MM.1S (cell line): ENCODE data around the gene SF3A2.

Experiments used
- DNase-seq: peaks from one replicate; pipeline ENCODE4 v3.0.0-alpha.2; 2015
- H2AFZ ChIP-seq: fragments of 300-600 bp; sonication (generic); 2 replicates; pipeline ENCODE4 v1.6.0; 2016; ENCODE audit warnings: antibody characterized with exemption, low read length
- H3F3A ChIP-seq: fragments of 300-600 bp; sonication (generic); 2 replicates; pipeline ENCODE4 v1.6.1; 2016; ENCODE audit warnings: mild to moderate bottlenecking, antibody characterized with exemption, low read length, moderate library complexity, mixed read lengths; ENCODE audit not compliant: insufficient read depth
- H3K27ac ChIP-seq: fragments of 300-600 bp; sonication (generic); 2 replicates; pipeline ENCODE4 v1.5.1; 2016; ENCODE audit warnings: mild to moderate bottlenecking, low read length
- H3K27me3 ChIP-seq: fragments of 300-600 bp; sonication (generic); replicated peaks from 2 replicates; pipeline ENCODE4 v1.6.0; 2016; ENCODE audit warnings: low read length; ENCODE audit not compliant: insufficient read depth
- H3K36me3 ChIP-seq: fragments of 300-600 bp; sonication (generic); replicated peaks from 2 replicates; pipeline ENCODE4 v1.6.1; 2016; ENCODE audit warnings: mild to moderate bottlenecking, low read length, mixed read lengths; ENCODE audit not compliant: insufficient read depth
- H3K4me1 ChIP-seq: fragments of 300-600 bp; sonication (generic); 2 replicates; pipeline ENCODE4 v1.6.1; 2016; ENCODE audit warnings: low read length, mixed read lengths
- H3K4me2 ChIP-seq: fragments of 300-600 bp; sonication (generic); 2 replicates; pipeline ENCODE4 v1.6.0; 2016; ENCODE audit warnings: low read depth, low read length
- H3K4me3 ChIP-seq: fragments of 300-600 bp; sonication (generic); 2 replicates; pipeline ENCODE4 v1.5.1; 2016; ENCODE audit warnings: low read length, mixed read lengths
- H3K79me2 ChIP-seq: fragments of 300-600 bp; sonication (generic); 2 replicates; pipeline ENCODE4 v1.6.1; 2016; ENCODE audit warnings: mixed run types, low read length, mixed read lengths
- H3K9ac ChIP-seq: fragments of 300-600 bp; sonication (generic); 2 replicates; pipeline ENCODE4 v1.6.1; 2016; ENCODE audit warnings: low read length, mixed read lengths
- H3K9me2 ChIP-seq: fragments of 300-600 bp; sonication (generic); replicated peaks from 2 replicates; pipeline ENCODE4 v1.6.1; 2016; ENCODE audit warnings: mild to moderate bottlenecking, low read length, mixed read lengths; ENCODE audit not compliant: insufficient read depth
- H3K9me3 ChIP-seq: fragments of 300-600 bp; sonication (generic); replicated peaks from 2 replicates; pipeline ENCODE4 v1.6.1; 2016; ENCODE audit warnings: mild to moderate bottlenecking, low read length, mixed read lengths; ENCODE audit not compliant: insufficient read depth
- H4K20me1 ChIP-seq: fragments of 300-600 bp; sonication (generic); 2 replicates; pipeline ENCODE4 v1.6.1; 2016; ENCODE audit warnings: mild to moderate bottlenecking, low read length, moderate library complexity, mixed read lengths; ENCODE audit not compliant: insufficient read depth
- CTCF ChIP-seq: fragments of 300-600 bp; sonication (generic); IDR thresholded peaks from 2 replicates; pipeline ENCODE4 v1.5.1; 2016; ENCODE audit warnings: antibody characterized with exemption, low read length, mixed read lengths
- EZH2 ChIP-seq: fragments of 300-600 bp; sonication (generic); optimal IDR thresholded peaks from 2 replicates; pipeline ENCODE3; 2017; ENCODE audit warnings: low read depth, mild to moderate bottlenecking, antibody characterized with exemption, low read length, mixed read lengths
- EZH2phosphoT487 ChIP-seq: fragments of 300-600 bp; sonication (generic); IDR thresholded peaks from 2 replicates; pipeline ENCODE4 v1.6.1; 2018; ENCODE audit warnings: antibody characterized with exemption, low read length

SF3A2 gene

DNA sequence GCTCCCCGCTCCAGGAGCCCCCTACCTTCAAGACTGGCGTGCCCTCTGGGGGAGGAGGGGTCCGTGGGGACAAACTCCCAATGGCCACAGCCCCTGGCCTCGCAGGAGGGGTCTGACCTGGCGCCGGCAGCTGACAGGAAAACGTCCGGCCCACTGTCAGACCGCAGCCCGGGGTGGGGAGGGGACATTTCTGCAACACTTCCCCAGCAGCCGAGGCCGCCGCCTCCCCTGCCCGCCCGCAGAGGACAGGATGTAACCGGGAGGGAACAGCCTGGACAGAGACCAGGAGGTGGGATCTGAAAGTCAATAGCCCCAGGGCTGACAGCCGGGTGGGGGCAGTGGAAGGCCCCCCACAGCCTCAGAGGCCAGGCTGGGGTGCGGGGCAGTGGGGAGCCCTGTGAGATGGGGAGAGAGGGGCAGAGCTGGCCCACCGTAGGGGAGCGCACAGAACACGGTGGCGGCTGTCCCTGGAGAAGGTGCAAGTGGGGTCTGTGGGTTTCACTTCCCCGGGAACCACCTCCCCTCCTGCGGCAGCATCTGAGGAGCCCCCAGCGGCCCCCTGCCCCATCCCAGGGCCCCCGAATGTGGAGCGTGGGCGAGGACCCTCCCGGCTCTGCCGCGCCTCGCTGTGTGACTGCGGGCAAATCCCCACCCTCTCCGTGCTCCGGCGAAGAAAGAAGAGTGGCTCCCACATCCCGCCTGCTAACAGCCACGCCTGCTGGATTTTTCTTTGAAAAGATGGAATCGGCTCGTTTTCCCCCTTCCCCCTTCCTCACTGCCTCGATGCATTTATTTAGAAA lies 45.6 kb downstream of the SF3A2 start, which contains the start of gene PEAK3:
Gene PEAK3 (minus strand): TSS at position 114 of the 800 bp plus-strand sequence. CDS start 1,244 bp downstream, outside the sequence.
- DNase-seq, result no peak
- no peak for TF ChIP-seq EZH2
- Histone ChIP-seq H3K27me3 (0 out of 2 replicates have a peak, but pooled peaks cover 4% of the 10 kb centered on the region), H3K4me1 (no peaks in the 10 kb centered on the region), H3K9me3 (no peaks in the 10 kb centered on the region), H2AFZ (no peak within 1 kb of the TSS), H3K4me3 (no peak within 1 kb of the TSS), H3K36me3 (no peaks in the 10 kb centered on the region), H4K20me1 (no peaks in the 10 kb centered on the region), H3K9ac (no peak within 1 kb of the TSS), H3K27ac (no peak within 1 kb of the TSS), H3F3A (no peaks in the 10 kb centered on the region), H3K9me2 (no peaks in the 10 kb centered on the region), H3K4me2 (no peak within 1 kb of the TSS), H3K79me2 (no peaks in the 10 kb centered on the region)

DNA sequence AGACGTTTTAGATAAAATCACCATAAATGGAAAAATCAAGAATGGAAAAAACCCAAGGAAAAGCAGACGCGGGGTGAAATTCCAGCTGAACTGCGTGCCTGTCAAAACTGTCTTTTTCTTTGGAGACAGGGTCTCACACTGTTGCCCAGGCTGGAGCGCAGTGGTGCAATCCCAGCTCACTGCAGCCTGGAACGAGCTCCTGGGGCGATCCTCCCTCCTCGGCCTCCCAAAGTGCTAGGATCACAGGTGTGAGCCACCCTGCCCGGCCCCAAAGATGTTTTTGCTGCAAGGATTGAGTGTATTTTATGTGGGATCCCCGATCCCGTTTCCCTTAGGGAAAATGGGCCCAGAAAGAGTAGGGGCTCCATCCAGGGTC lies 46.2 kb downstream of the SF3A2 start:
- no peak overlapping the region for H3K4me2 ChIP-seq
- no peaks in the 10 kb centered on the region for H4K20me1 ChIP-seq
- H3K4me3 ChIP-seq, result no peak overlapping the region
- no peaks in the 10 kb centered on the region for H3K4me1 ChIP-seq
- DNase-seq, result no peak
- no peaks in the 10 kb centered on the region for H3K36me3 ChIP-seq
- H3K9ac ChIP-seq, result no peak overlapping the region
- TF ChIP-seq CTCF, result no peak
- no peak for TF ChIP-seq EZH2
- no peaks in the 10 kb centered on the region for H3F3A ChIP-seq
- H3K9me3 ChIP-seq, result no peaks in the 10 kb centered on the region
- H3K79me2 ChIP-seq, result no peaks in the 10 kb centered on the region
- H3K9me2 ChIP-seq, result no peaks in the 10 kb centered on the region
- no peak overlapping the region for H2AFZ ChIP-seq
- 0 out of 2 replicates have a peak, but pooled peaks cover 4% of the 10 kb centered on the region for H3K27me3 ChIP-seq
- H3K27ac ChIP-seq, result no peak overlapping the region

GRCh38 chr19:2283835-2284507 lies 47.3 kb downstream of the SF3A2 start:
- Histone ChIP-seq H3K79me2 (no peaks in the 10 kb centered on the region), H3K4me1 (peaks cover under 1% of the 10 kb centered on the region; the same call in 1 of the 2 replicates), H3K9me3 (no peaks in the 10 kb centered on the region), H2AFZ (no peak overlapping the region), H4K20me1 (no peaks in the 10 kb centered on the region), H3K36me3 (no peaks in the 10 kb centered on the region), H3F3A (no peaks in the 10 kb centered on the region), H3K4me2 (no peak overlapping the region), H3K27ac (no peak overlapping the region), H3K4me3 (no peak overlapping the region), H3K9me2 (no peaks in the 10 kb centered on the region), H3K27me3 (0 out of 2 replicates have a peak, but pooled peaks cover 4% of the 10 kb centered on the region), H3K9ac (no peak overlapping the region)
- no peak for TF ChIP-seq CTCF
- TF ChIP-seq EZH2phosphoT487, result no peak
- TF ChIP-seq EZH2, result no peak
- no peak for DNase-seq
